GM21390 (cell line): ENCODE data around the gene PNPLA2.
A peak's percentile ranks its signal among the peaks of the same experiment; 100 is the strongest.

Experiments used
- ATAC-seq: cut with Tn5 transposase; IDR thresholded peaks from one replicate; pipeline ENCODE4 v1.9.1; 2021; ENCODE audit not compliant: unreplicated experiment

Gene PNPLA2

GRCh38 chr11:829847-830294 lies 11.2 kb downstream of the PNPLA2 start:
- ATAC-seq: no peak

- no peak for ATAC-seq
These were observed 11.8 kb downstream of the PNPLA2 start for GRCh38 chr11:830295-831117.

GRCh38 chr11:831118-831864 lies 12.6 kb downstream of the PNPLA2 start:
- no peak for ATAC-seq

- ATAC-seq: no peak
These were observed 13.3 kb downstream of the PNPLA2 start for GRCh38 chr11:831961-832528.

- ATAC-seq: no peak
These were observed 13.9 kb downstream of the PNPLA2 start, which contains the start of gene CD151 for GRCh38 chr11:832529-833113. Gene CD151, plus strand, starts transcription at chr11:832952. Its CDS starts 3,118 bp downstream, at chr11:836070.

- ATAC-seq: no peak
These were observed 14.5 kb downstream of the PNPLA2 start for GRCh38 chr11:833114-833791.

GRCh38 chr11:833849-834311 lies 15.2 kb downstream of the PNPLA2 start:
- no peak for ATAC-seq

- ATAC-seq: no peak
These were observed 15.9 kb downstream of the PNPLA2 start for GRCh38 chr11:834371-835316.

GRCh38 chr11:836274-836673 lies 17.6 kb downstream of the PNPLA2 start:
- no peak for ATAC-seq

GRCh38 chr11:836700-837099 lies 18.0 kb downstream of the PNPLA2 start:
- no peak for ATAC-seq

GRCh38 chr11:837189-837989 lies 18.7 kb downstream of the PNPLA2 start:
- no peak for ATAC-seq

- no peak for ATAC-seq
These were observed 19.2 kb downstream of the PNPLA2 start for GRCh38 chr11:837990-838307.

GRCh38 chr11:838441-839279 lies 19.9 kb downstream of the PNPLA2 start:
- ATAC-seq: no peak

- no peak for ATAC-seq
These were observed 20.5 kb downstream of the PNPLA2 start for GRCh38 chr11:839280-839623.

GRCh38 chr11:839875-840617 lies 21.3 kb downstream of the PNPLA2 start:
- no peak for ATAC-seq

GRCh38 chr11:841981-842369 lies 23.3 kb downstream of the PNPLA2 start:
- ATAC-seq: peak; percentile 20

- peak; percentile 54 for ATAC-seq
These were observed 23.8 kb downstream of the PNPLA2 start, which contains the start of the genes POLR2L and TSPAN4 for GRCh38 chr11:842370-843002. Gene POLR2L, minus strand, starts transcription at chr11:842529. Its CDS starts 21 bp downstream, at chr11:842508. Gene TSPAN4, plus strand, starts transcription at chr11:842852. Its CDS starts 7,453 bp downstream, at chr11:850305.
